Measurements from ENCODE around the gene SPTAN1.
"Not testable (repeated sequence)": the region's sequence is repeated elsewhere in the genome, so short reads cannot be mapped to it uniquely, and the experiment has no call there.

Gene SPTAN1

DNA sequence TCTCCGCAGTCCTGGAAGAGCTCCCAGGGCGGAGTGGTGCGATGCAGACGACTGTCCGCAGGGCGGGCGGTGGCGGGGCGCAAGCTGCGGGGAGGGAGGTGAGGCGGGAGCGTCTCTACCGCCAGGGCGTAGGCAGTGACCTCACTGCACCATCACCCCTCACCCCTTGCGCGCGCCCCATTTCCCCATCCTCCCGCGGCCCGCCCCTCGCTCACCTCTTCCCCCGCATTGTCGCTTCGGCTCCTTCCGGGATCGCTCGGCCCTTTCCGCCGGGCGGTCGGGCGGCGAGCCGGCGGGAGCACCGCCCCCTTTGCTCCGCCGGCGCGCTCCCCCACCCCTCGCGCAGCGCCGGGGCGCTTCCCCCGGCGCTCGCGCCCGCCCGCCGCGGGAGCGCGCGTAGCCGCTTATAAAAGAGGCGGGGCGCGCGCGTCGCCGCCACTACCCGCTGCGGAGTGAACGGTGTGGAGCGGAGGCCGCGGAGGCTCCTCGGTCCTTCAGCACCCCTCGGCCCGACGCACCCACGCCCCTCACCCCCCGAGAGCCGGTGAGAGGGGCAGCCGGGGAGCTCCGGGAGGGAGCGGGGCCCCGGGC, at the start of gene SPTAN1:
SPTAN1 (plus strand) TSS at position 435 of the 591 bp plus-strand sequence. CDS start 14,154 bp downstream, outside the sequence.
- DNase-seq = peak; percentile 96

DNA sequence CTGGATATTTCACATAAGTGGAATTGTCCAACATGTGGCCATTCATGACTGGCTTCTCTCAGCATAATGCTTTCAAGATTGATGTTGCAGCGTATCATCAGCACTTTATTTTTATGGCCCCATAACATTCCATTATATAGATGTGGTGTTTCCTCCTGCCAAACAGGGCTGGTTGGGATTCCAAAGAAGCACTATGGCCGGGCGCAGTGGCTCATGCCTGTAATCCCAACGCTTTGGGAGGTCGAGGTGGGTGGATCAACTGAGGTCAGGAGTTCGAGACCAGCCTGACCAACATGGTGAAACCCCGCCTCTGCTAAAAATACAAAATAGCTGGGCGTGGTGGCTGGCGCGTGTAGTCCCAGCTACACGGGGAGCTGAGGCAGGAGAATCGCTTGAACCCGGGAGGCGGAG, 49.0 kb upstream of the SPTAN1 start:
- not testable (repeated sequence) for DNase-seq

DNA sequence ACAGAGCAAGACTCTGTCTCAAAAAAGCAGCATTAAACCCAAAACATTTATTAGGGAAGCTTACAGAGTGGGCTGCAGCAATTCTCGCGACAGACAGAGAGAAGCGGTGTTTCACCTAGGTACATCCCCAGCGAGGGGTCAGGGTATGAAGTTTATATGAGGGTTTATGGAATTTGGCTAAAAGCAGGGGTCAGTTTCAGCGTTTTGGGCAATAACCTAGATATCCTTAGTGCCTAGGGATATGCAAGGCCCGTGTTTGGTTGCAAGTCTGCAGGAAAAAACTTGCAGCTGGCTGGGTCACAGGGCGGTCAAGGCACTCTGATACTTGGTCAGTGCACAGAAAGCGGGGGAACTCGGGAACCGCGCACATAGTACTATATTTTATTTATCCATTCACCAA, 48.5 kb upstream of the SPTAN1 start:
- no peak for DNase-seq

DNA sequence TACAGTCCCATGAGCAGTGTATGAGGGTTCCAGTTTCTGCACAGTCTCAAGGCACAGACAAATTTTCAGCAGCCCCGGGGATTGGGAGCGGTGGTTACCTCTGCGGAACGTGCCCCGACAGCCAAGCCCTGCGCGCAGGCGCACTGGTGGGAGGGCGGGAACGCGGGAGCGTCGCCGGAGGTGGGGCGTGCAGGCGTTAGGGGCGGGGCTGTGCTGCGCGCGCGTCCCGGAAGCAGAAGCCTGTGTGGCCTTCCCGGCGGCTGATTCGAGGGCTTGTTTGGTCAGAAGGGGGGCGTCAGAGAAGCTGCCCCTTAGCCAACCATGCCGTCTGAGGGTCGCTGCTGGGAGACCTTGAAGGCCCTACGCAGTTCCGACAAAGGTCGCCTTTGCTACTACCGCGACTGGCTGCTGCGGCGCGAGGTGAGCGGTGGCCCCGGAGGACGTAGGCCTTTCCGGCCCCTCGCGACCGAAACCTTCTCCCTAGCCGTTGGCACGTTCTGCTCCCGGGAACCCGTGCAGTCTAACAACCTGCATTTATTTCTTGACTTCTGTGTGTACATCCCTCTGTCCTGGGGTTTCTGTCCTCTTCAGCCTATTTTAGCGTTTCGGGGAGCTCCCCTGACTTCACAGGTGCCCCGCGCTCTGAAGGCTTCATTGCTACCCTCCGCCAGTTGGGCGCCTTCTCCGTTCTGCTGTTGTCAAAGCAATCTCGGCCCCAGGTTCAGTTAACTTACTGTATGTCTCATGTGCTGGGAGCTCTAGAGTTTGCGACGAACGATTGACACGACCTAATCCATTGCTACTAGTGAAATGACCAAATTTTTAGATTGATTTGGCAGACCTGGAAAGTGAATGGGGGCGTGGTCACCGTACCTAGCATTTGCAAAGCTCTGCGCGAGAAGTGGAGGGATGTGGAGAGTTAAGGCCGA, 47.6 kb upstream of the SPTAN1 start, which contains the start of gene GLE1:
GLE1 (plus strand) TSS at position 235 of the 929 bp plus-strand sequence; CDS start at position 322, 87 bp downstream.
- peak; percentile 98 for DNase-seq

DNA sequence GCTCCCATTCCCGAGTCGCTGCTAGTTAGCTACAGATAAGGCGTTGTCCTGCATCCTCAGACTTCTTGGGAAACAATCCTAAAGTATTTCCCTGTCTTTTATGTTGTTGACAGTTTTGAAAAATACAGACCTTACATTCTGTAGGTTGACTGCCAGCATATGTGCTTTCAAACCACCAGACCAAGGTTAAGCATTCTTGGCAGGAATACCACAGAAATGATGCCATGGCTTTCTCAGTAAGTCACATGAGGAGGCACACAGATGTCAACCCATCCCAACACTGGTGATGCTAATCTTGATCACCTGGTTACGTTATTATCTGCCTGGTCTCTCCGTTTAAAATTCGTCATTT, 47.0 kb upstream of the SPTAN1 start:
- DNase-seq = no peak

DNA sequence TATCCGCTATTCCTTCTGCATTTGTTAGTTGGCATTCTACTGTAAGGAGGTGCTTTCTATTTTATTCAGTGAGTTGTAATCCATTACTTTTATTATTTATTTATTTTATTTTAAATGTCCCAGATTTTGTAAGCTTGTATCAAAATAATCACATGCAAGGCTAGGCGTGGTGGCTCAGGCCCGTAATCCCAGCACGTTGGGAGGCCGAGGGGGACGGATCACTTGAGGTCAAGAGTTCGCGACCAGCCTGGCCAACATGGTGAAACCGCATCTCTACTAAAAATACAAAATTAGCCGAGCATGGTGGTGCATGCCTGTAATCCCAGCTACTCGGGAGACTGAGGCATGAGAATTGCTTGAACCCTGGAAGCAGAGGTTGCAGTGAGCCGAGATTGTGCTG, 46.5 kb upstream of the SPTAN1 start:
- DNase-seq = not testable (repeated sequence)

DNA sequence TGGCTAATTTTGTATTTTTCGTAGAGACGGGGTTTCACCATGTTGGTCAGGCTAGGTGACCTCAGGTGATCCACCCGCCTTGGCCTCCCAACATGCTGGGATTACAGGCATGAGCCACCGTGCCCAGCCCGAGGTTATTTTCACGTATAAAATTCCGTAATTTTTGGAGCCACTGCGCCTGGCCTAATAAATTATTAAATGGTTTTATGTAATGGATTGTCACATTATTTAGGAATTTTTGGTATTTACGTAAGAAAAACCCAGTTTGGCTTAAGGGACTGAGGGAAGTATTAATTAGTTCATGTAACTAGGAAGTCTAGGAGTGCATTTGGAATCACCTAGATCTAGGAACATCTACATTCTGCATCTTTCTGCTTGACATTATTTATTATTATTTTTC, 39.6 kb upstream of the SPTAN1 start:
- DNase-seq = no peak

DNA sequence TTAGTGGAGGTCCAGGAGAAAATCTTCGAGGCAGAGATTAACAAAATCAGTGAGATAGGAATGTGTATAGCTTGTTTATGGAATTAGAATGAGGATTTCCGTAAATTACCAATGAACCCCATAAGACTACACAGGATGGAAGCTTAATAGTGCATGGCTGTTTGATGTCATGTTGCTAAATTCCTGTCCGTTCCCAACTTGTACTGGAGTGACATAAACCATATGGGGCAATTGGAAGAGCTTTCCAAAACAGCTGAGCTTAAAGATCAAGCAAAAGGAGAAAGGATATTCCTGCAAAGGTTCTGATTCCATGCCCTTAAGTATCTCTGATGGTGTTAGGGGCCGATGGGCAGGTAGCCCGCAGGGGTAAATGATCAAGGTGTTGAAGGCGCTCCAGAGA, 30.4 kb upstream of the SPTAN1 start:
- no peak for DNase-seq

DNA sequence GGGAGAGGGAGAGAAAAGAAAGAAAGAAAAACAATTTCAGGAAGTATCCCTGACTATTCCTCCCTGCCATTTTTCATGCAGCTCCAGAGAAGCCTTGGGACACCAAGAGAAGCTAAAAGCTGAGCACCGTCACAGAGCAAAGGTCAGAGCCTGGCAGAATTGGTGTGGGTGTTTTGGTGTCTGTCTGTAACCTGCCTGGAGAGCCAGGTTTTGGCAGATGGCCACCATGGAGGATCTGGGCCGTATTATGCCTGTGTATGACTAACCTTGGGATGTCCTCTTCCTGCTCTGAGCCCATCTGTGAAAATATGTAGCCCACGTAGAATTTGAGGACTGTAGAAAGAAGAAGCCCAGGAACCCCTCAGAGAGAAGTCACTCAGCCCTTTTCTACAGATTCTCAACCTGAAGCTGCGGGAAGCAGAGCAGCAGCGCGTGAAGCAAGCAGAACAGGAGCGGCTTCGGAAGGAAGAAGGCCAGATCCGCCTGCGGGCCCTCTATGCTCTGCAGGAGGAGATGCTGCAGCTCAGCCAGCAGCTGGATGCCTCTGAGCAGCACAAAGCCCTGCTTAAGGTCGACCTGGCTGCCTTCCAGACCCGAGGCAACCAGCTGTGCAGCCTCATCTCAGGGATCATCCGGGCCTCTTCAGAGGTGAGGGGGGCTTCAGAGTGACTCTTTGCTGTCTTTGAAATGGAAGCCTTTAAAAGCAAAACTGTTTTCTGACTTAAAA, 29.0 kb upstream of the SPTAN1 start:
- no peak for DNase-seq

DNA sequence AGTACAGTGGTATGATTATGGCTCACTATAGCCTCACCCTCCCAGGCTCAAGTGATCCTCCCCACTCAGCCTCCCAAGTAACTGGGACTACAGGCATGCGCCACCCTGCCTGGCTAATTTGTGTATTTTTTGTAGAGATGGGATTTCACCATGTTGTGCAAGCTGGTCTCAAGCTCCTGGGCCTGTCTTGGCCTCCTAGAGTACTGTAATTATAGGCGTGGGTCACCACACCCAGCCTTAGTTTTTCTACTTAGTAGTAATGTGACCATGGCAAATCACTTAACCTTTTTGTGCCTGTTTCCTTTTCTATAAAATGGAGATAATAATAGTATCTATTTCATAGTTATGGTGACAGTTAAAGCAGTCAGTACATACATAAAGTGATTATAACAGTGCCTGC, 25.7 kb upstream of the SPTAN1 start:
- DNase-seq = no peak

DNA sequence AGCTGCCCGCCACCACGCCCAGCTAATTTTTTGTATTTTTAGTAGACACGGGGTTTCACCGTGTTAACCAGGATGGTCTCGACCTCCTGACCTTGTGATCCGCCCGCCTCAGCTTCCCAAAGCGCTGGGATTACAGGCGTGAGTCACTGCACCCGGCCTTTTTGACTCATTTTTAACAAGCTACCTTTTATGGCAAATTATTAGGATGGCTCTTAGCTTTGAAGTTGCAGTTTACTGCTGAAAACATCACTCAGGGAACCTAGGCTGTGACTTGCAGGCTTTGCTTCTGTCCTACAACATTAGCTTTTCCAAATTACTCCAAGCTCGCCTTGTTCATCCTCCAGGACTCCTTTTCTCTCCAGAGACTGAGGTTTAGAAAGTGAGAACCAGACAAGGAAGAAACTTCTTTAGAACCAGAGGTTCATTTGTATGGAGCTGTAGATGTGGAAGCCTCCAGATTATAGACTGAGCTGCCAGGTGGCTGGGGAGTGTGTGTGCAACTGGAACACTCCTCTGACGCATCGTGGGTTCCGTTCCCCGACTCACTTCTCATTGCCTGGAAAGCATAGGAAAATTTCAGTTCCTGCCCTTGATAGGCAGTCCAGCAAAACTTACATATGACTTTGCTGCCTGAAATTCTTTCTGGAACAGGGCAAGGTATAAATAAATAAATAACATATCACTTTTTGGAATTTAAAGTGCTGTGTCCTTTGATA, 23.8 kb upstream of the SPTAN1 start:
- DNase-seq = no peak

DNA sequence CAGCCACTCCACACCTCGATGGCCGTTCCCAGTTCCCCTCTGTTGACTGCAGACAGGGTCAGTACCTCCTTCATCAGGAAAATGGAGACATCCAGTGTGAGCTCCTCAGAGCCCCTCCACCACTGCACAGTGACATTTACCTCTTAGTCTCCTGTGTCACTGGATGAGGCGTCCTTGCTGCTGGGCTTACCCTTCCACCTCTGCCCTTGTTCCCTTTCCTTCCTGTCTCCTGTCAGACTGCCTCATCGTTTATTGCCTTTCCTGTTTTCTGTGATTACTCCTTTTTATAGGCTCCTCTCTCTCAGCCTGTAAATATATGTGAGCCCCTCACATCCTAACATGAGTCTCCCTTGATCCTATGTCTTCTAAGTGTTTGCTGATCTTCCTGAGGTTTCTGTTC, 23.2 kb upstream of the SPTAN1 start:
- no peak for DNase-seq

DNA sequence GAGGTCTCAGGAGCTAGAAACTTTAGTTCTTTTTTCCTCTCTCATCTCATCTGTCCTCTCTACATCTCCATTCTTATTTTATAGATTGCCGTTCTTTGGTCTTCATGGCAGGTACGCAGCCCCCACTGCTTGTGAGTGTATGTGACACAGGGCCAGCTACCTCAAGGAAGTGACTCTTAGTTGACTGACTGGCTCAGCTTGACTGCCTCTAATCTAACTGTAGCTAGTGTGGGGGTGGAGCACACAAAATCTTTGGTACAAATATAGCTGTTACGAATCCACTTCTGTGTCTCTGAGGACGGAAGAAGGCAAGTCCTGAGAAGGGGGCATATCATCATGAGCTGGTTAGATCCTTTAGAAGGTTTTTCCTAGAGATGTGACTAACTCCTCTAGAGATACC, 19.8 kb upstream of the SPTAN1 start:
- no peak for DNase-seq

DNA sequence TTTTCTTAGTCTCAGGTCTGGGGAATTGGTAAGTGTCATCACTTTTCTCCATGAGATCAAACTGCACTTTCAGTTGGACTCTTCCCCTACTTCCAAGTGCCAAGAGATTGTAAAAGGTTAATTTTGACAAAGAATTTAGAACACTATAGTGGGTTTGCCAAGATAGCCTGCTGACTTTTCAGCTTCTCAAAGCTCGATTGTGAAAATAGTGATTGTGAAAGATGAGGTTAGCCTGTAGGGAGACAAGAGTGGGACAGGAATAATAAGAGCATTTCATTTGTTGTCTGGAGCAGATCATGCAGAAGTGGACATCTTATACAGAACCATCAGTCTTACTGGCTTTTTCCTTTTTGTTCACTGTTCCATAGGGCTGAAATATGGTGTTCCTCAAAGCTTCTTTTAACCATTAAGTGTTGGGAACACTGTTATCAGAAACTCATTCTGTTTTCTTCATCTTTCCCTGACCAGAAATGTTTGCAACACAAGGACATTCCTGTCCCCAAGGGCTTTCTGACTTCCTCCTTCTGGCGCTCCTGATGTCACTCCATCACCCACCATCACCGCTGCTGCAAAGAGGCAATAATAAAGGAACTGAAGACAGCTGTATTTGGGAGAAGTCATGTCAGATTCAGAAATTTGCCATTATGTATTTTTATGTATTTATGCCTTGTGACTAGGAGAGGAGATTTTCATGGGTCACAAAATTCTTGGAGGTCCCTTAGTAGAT, 11.6 kb upstream of the SPTAN1 start:
- DNase-seq = no peak

DNA sequence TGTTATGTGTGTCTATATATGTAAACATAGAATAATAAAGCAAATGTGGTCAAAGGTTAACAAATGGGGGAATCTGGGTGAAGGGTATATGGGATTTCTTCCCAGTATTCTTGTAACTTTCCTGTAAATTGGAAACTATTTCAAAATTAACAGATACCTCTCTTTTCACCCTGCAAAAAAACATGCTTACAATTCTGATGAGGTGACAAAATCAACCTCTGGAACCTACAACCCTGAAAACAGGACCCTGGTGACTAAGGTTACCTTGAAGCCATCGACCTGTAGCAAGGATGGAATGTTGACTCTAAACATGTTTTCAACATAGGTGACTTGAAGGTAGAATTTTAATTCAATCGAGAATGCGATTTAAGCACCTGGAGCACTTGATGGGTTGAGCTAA, 5.9 kb upstream of the SPTAN1 start:
- DNase-seq = no peak

DNA sequence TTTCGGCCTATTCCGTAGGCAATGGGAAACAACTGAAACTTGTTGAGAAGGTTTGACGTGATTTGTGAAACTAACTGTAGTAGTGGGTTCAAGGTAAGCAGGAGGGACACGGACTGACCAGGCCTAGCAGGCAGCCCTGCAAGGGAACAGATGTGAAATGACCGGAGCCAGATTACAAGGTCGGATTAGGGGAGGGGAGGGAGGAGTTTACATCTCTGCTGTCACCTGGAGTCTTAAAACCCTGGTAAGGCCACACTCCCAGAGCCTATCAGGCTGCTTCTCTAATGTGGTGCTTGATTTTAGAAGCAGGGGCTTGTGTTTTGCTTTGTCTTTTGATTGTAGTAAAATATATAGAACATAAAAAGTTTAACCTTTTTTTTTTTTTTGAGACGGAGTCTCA, 3.5 kb upstream of the SPTAN1 start:
- no peak for DNase-seq

DNA sequence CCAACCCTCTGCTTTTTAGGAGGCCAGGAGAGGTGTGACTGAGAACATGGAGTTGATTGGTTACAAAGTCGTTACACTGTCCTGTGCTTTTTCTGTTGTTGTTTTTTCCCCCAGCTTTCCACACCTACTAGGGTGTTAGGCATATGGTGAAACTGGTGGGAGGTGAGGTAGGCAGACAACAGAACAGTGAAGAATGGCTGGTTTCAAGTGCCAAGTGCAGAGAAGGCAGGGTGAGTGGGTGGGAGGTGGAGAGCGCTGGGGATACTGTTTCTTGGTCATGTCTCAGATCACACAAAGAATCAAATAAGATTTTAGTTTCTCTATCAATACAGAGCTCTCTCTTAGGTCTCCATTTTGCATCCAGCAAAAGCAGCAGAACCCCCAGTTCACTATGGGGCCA, 2.2 kb upstream of the SPTAN1 start:
- peak; percentile 18 for DNase-seq

DNA sequence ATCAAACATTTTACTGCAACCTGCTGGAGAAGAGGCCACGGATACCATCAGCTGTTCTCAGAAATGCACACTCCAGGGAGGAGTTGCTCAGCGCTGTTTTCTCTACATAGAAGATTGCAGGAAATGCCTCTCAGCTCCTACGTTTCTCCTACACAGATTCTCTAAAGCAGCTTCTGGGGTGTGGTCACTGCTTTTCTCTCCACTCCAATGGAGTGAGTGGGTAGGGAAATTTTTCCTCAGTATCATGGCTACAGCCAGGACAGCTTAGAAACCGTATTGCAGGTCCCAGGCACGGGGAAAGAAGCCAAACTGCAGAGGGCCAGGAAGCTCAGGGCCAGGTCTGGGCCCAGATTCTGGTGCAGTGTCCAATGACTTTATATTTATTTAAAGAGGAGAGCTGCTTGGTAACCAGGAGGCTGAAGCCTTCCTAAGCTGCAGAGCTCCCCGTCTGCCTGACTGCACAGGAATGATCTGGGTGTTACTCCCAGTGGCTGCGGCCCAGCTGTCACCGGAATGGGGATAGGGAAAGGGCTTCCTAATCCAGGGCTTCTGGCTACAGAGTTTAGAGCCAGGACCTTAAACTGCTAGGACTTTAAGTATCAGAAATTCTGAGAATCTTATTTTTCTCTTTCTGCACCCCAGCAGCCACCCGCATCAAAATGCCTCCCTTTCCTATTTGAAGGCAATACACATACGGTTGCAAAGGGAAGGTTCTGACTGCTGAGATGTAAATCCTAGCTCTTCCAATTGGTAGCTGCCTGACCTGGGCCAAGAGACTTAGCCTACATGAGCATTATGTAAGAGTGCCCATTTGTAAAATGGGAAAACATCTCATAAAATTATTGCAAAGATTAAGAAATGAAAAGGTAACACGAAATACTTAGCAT, 1.4 kb upstream of the SPTAN1 start:
- DNase-seq = no peak

DNA sequence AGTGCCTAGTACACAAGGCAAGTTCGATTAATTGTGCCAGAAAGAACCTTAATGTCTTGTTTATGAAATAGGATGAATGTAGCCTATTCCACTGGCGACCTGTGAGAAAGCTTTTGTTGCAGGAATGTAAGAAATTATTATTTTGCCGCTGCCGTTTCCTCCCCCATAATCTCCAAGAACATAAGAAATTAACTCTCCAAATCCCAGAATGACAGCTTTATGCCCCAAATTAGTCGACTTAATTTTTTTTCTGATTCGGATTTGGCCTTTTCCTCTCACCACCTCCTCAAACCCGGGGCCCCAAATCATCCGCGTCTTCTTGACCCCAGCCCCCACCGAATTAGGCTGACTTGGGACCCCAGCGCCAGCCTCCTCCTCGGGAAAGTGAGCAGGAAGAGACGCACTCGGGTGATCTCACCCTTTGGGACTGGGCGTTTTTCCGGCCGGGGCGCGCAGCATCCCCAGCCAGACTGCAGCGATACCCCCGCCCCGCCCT, 682 bp upstream of the SPTAN1 start:
- no peak for DNase-seq

DNA sequence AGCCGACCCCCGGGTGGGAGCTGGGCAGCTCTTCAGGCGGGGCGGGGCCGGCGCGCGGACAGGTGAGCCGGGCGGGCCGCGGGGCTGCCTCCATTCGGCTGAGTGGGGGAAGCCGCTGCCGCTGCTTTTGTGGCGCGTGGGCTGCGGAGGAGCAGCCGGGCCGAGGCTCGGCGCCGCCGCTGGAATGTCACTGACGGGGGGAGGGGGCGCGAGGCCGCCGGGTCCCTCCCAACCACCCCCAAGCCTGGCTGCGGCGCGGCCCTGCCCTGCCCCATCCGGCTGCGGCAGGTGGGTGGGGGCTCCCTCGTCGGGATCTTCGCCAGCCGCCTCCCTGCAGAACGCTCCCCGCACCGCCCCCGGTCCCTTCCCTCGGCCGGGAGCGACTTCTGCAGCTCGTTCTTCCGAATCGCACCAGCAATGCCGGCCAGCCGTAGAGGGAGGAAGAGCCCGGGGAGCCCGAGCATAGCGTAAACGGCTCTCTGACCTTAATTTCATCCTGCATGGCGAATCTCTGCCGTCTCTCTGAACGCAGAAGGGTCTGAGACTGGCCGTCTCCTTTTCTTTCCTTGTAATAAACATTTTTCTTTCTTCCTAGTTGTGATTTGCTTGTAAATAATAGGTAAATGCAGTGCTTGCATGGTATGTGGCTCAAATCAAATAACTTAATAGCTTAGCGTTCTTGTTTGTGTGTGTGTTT, 505 bp downstream of the SPTAN1 start:
- peak; percentile 49 for DNase-seq
